ENCODE data around the gene ART4.

The ART4 gene

DNA sequence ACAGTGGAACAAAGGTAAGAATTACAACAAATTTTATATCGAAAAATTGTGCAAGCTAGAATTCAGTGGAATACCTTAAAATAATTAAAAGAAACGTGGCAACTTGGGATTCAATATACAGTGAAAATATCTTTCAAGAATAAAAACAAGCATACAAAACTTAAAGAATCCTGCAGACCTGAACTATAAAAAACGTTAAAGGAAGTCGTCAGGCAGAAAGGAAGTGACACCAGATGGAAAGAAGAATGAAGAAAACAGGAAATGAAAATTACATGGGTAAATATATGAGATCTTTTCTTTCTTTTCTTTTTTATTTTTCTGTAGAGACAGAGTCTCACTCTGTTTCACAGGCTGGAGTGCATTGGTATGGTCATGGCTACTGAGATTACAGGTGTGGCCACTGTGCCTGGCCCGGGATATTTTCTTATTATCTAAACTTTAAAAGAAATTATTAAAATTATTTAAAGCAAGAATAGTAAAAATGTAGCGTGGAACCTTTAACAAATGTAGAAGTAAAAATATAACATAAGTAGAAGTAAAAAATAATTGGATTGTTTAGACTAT lies 37.6 kb upstream of the ART4 start:
- no peak for TF ChIP-seq CTCF (IDR thresholded peaks at IDR 0.05)

DNA sequence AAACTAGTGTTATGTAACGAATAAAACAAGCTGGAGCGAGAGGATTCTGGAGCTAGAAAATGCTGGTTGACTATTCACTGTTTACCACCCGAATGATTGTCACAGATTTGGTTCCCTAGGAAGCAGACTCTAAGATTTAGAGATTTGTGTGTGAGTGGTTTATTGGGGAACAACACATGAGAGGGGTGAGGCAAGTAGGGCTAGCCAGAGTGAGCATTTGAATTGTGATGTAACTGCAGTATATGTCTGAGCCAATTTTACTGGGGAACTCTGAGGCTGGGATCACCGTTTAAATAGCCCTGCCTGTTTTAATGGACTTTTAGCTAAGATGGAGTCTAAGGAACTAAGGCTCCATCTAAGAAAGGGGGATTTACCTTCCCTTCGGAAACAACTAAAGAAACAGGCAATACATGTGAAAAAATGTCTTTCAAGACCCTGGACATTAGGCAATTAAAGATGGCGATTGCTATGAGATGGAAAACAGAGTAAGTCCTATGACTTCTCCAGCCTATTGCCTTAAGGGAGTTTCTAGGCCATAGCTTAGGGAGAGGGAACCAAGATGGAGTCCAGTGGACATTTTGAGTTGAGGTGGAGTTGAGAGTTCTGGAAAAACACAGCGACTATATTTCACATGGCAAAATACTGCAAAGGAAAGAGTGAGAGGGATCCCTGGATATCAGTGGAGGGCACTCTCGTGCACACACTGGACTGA lies 36.1 kb upstream of the ART4 start:
- no peak for TF ChIP-seq CTCF (IDR thresholded peaks at IDR 0.05)

DNA sequence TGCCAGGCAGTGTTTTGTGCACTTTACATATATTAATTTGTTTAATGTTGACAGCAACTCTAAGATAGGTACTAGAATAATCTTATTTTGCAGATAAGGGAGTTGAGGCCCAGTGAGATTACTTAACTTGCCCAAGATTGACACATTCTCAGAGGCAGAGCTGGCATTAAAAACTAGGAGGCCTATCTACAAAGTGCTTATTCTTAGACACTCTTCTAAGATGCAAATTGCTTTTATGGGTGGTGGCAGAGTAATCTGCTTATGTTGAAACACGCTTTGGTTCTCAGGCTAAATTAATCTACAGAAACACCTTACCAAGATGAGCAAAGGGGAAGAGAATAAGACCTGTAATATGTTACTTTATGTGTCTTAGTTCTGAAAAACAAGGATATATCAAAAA lies 35.2 kb upstream of the ART4 start:
- no peak for TF ChIP-seq CTCF (IDR thresholded peaks at IDR 0.05)

DNA sequence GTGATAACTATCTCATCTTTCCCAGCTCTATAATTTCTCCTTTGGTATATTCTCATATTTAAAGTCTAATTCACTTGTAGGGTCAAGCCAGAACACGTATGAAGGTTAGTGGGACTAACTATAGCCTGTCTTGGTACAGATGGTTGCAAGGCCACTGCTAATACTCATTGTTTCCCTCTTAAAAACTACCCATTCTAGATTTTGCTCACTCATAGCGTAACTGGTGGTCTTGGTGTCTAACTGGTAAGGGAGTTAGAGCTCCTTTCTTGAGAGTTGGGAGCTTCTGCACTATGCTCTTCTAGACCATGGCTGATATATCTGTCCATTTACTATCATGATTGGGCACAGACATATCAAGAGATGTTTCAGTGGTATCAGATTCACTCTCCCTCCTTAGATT lies 33.5 kb upstream of the ART4 start:
- TF ChIP-seq CTCF (IDR thresholded peaks at IDR 0.05), result no peak

- TF ChIP-seq CTCF (IDR thresholded peaks at IDR 0.05), result no peak
These were observed 31.6 kb upstream of the ART4 start for GRCh38 chr12:14874882-14875281.

DNA sequence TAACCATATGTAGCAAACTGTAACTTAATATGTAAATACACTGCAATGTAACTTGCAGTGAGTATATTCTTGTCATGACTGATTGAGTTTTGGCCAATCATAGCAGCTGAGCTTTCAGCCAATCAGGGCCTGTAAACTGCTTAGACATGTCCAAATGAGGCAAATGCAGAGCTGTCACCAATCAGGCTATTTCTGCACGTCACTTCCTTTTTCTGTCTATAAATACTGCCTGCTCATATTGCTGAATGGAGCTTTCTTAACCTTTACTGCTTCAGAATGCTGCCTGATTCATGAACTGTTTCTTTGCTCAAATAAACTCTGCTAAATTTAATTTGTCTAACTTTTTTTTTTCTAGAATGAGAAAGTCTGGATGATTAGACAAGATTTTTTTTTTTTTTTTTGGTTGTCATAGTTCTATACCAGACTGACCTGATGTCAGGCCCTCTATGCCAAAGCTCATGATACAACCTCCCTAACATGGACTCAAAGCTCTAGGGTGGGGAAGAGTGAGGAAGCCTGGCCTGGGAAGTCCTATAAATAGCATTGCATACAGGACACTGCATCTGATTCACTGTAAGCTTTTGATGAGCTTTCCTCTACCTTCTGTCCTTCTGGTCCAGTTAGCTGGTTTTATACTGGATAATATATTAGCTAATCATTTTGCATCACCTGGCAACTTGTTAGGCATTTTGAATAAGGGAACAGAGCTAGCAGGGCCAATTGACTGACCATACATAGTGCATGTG lies 30.3 kb upstream of the ART4 start:
- TF ChIP-seq CTCF (IDR thresholded peaks at IDR 0.05), result no peak

DNA sequence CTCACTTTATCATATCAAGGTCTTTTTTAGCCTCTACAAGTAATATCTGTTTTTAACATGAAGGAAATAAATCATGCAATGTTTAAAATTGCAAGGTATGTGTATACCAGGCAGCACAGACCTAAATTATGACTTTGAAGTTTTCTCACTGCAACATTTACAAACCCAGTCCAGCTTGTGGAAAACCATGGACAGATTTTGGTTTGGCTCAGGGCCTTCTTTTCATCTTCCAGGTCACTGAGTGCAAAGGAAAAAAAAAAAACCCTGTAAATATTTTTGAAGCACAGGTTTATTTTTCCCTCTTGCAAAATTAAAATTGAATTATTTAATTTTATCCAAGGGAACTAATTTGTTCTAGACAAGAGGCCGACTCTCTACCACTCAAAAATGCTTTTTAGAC lies 28.6 kb upstream of the ART4 start:
- TF ChIP-seq CTCF (IDR thresholded peaks at IDR 0.05), result no peak
